Peyer's patch (tissue), 4 donors: ENCODE data around the gene SMAD3.

ENCODE experiments used
- POLR2A ChIP-seq, 2 donors: fragments of 450-650 bp; IDR thresholded peaks; one replicate each; pipeline ENCODE4 v1.5.1; 2017; ENCODE audit warnings: antibody characterized with exemption in 2 of 2, mild to moderate bottlenecking in 2 of 2, moderate library complexity in 2 of 2
- TF ChIP-seq, protein P1 (sequence below), 6 experiments: fragments of 450-650 bp in 4 of 6; fragments of 200-600 bp in 2 of 6; sonication (generic) in 1 of 6; IDR thresholded peaks; one replicate each; pipeline ENCODE4 v1.5.1; 2017 to 2019; ENCODE audit warnings: antibody characterized with exemption in 6 of 6, mild to moderate bottlenecking in 3 of 6, moderate library complexity in 1 of 6

DNA sequence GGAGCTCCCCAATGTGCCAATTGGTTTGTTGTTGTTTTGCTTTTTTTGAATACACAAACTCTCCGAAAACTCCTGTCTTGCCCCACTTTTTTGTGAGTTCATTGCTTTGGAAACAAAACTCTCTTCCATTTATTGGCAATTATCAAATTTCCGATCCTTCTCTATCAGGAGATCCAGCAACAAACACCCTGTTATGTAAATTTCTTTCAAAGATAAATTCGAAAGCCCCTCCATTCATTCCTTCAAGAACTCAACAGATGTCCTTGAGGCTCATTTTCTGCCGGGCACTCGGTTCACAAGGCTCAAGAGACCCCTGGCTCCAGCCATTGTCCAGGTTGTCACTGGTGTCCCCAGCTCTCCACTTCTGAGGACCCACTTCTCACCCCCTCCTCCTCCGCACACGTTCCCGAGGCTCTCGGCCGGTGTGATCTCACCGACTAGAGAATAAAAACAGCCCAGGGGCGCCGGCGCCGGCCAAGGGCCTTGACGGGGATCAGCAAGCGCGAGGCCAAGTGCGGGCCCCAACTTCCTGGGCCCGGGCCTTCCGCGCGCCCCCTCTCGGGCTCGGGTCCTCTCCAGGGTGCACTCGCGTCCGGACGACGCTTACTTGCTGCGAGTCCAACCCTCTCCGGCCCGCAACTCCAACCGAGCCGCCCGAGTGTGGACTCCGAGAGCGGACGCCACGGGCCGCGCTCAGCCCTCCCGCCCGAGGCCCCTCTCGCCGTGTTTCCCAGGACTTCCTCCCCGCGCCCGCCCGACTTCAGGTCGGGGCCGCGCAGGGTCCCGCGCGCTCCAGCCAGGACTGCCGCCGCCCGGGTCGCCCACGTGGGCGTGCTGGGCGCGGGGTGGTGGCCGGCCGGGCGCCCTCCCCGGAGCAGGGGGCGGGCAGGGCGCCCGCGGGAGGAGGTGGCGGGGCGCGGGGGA, 533 bp upstream of the SMAD3 start:
- TF ChIP-seq, protein P1, sequence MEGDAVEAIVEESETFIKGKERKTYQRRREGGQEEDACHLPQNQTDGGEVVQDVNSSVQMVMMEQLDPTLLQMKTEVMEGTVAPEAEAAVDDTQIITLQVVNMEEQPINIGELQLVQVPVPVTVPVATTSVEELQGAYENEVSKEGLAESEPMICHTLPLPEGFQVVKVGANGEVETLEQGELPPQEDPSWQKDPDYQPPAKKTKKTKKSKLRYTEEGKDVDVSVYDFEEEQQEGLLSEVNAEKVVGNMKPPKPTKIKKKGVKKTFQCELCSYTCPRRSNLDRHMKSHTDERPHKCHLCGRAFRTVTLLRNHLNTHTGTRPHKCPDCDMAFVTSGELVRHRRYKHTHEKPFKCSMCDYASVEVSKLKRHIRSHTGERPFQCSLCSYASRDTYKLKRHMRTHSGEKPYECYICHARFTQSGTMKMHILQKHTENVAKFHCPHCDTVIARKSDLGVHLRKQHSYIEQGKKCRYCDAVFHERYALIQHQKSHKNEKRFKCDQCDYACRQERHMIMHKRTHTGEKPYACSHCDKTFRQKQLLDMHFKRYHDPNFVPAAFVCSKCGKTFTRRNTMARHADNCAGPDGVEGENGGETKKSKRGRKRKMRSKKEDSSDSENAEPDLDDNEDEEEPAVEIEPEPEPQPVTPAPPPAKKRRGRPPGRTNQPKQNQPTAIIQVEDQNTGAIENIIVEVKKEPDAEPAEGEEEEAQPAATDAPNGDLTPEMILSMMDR (IDR thresholded peaks at IDR 0.05): no peak
- peak in 1 of 2 donors; percentile 8 for TF ChIP-seq POLR2A (IDR thresholded peaks at IDR 0.05)
